NCI-H2196 (cell line): ENCODE results near the gene THOC2.
"Not testable (repeated sequence)": the region's sequence is repeated elsewhere in the genome, so short reads cannot be mapped to it uniquely, and the experiment has no call there.

Experiments used
- DNase-seq: peaks from one replicate; lab custom pipeline; 2025; ENCODE audit not compliant: unreplicated experiment; lab: John Stamatoyannopoulos, UW

Gene THOC2

GRCh38 chrX:123732670-123733363, at the start of gene THOC2:
Gene THOC2 (minus strand): TSS chrX:123733052. CDS start chrX:123733022, 30 bp downstream.
- peak; percentile 67 for DNase-seq

- not testable (repeated sequence) for DNase-seq
These were observed 48.9 kb upstream of the THOC2 start for GRCh38 chrX:123781786-123782185.

- DNase-seq, result no peak
These were observed 47.1 kb upstream of the THOC2 start for GRCh38 chrX:123779908-123780396.

GRCh38 chrX:123773258-123773988, 40.6 kb upstream of the THOC2 start:
- DNase-seq, result no peak

- DNase-seq, result no peak
These were observed 38.7 kb upstream of the THOC2 start for GRCh38 chrX:123771449-123772064.

- peak; percentile 73 for DNase-seq
These were observed 32.4 kb upstream of the THOC2 start for GRCh38 chrX:123764967-123765871.

GRCh38 chrX:123759849-123760248, 27.0 kb upstream of the THOC2 start:
- not testable (repeated sequence) for DNase-seq

- not testable (repeated sequence) for DNase-seq
These were observed 24.9 kb upstream of the THOC2 start for GRCh38 chrX:123757794-123758193.

- DNase-seq, result no peak
These were observed 23.5 kb upstream of the THOC2 start for GRCh38 chrX:123756320-123756719.

GRCh38 chrX:123755107-123755506, 22.3 kb upstream of the THOC2 start:
- no peak for DNase-seq

GRCh38 chrX:123753656-123754350, 21.0 kb upstream of the THOC2 start:
- DNase-seq, result no peak

GRCh38 chrX:123749643-123750042, 16.8 kb upstream of the THOC2 start:
- DNase-seq, result no peak

- DNase-seq, result no peak
These were observed 12.7 kb upstream of the THOC2 start for GRCh38 chrX:123745511-123745910.

- DNase-seq, result no peak
These were observed 10.5 kb upstream of the THOC2 start for GRCh38 chrX:123743312-123743711.

GRCh38 chrX:123742440-123742839, 9.6 kb upstream of the THOC2 start:
- no peak for DNase-seq

GRCh38 chrX:123740536-123740935, 7.7 kb upstream of the THOC2 start:
- DNase-seq, result no peak

- no peak for DNase-seq
These were observed 7.2 kb upstream of the THOC2 start for GRCh38 chrX:123740006-123740405.

- DNase-seq, result no peak
These were observed 6.6 kb upstream of the THOC2 start for GRCh38 chrX:123739474-123739873.

- no peak for DNase-seq
These were observed 5.6 kb upstream of the THOC2 start for GRCh38 chrX:123738378-123738940.
